Loucy (cell line): ENCODE results near the gene MRPL39.

Experiments
- H2AFZ ChIP-seq: fragments of 200-600 bp; sonication (generic); 2 replicates; pipeline ENCODE4 v1.6.0; 2016; ENCODE audit warnings: antibody characterized with exemption, mild to moderate bottlenecking, low read length, moderate library complexity
- H3F3A ChIP-seq: fragments of 200-600 bp; 2 replicates; pipeline ENCODE4 v1.6.0; 2016; ENCODE audit warnings: antibody characterized with exemption, low read depth, mild to moderate bottlenecking
- H3K27me3 ChIP-seq: fragments of 200-600 bp; sonication (generic); 2 replicates; pipeline ENCODE4 v1.6.1; 2014; ENCODE audit warnings: low read length, mild to moderate bottlenecking; ENCODE audit not compliant: insufficient read depth, poor library complexity, severe bottlenecking
- H3K36me3 ChIP-seq: fragments of 200-600 bp; sonication (generic); 2 replicates; pipeline ENCODE4 v1.6.1; 2016; ENCODE audit warnings: low read length; ENCODE audit not compliant: insufficient read depth
- H3K4me1 ChIP-seq: fragments of 200-600 bp; sonication (generic); 2 replicates; pipeline ENCODE4 v1.5.1; 2014; ENCODE audit warnings: low read length, mild to moderate bottlenecking; ENCODE audit not compliant: insufficient read depth, poor library complexity, severe bottlenecking
- H3K4me2 ChIP-seq: fragments of 200-600 bp; sonication (generic); 2 replicates; pipeline ENCODE4 v1.6.0; 2014; ENCODE audit warnings: antibody characterized with exemption, low read length, low read depth, mild to moderate bottlenecking; ENCODE audit not compliant: poor library complexity, severe bottlenecking
- H3K4me3 ChIP-seq: fragments of 200-600 bp; sonication (generic); 2 replicates; pipeline ENCODE4 v1.5.1; 2014; ENCODE audit warnings: low read length, mild to moderate bottlenecking, mixed read lengths; ENCODE audit not compliant: poor library complexity, severe bottlenecking
- H3K79me2 ChIP-seq: fragments of 200-600 bp; sonication (generic); 2 replicates; pipeline ENCODE4 v1.6.1; 2014; ENCODE audit warnings: low read length; ENCODE audit not compliant: insufficient read depth
- H3K9ac ChIP-seq: fragments of 200-600 bp; sonication (generic); 2 replicates; pipeline ENCODE4 v1.6.0; 2014; ENCODE audit warnings: mild to moderate bottlenecking, low read depth, low read length, moderate library complexity; ENCODE audit not compliant: poor library complexity, severe bottlenecking
- H3K9me2 ChIP-seq: fragments of 200-600 bp; sonication (generic); replicated peaks from 2 replicates; pipeline ENCODE4 v1.6.1; 2016; ENCODE audit warnings: low read depth, low read length, mixed read lengths
- H3K9me3 ChIP-seq: fragments of 200-600 bp; sonication (generic); 2 replicates; pipeline ENCODE4 v1.6.1; 2014; ENCODE audit warnings: mild to moderate bottlenecking, antibody characterized with exemption, low read length, low read depth; ENCODE audit not compliant: insufficient read depth
- H4K20me1 ChIP-seq: fragments of 200-600 bp; sonication (generic); 2 replicates; pipeline ENCODE4 v1.6.0; 2014; ENCODE audit warnings: antibody characterized with exemption, low read length, mild to moderate bottlenecking; ENCODE audit not compliant: insufficient read depth, poor library complexity, severe bottlenecking
- CTCF ChIP-seq: fragments of 200-600 bp; sonication (generic); conservative IDR thresholded peaks from 2 replicates; pipeline ENCODE4 v1.5.1; 2014; ENCODE audit warnings: mild to moderate bottlenecking, antibody characterized with exemption, low read length
- EZH2phosphoT487 ChIP-seq: fragments of 200-600 bp; IDR thresholded peaks from 2 replicates; pipeline ENCODE4 v1.6.1; 2018; ENCODE audit warnings: antibody characterized with exemption, mild to moderate bottlenecking, moderate library complexity, borderline replicate concordance

The MRPL39 gene

GRCh38 chr21:25638660-25639550 is 31.6 kb upstream of the MRPL39 start, which contains the start of gene JAM2:
Gene JAM2 (plus strand): TSS chr21:25639258. CDS start chr21:25639822, 564 bp downstream.
- Histone ChIP-seq H3K4me1 (no peaks in the 10 kb centered on the region), H2AFZ (peak within 1 kb of the TSS; percentile 98), H3K4me2 (peak within 1 kb of the TSS; percentile 65), H3K27me3 (no peaks in the 10 kb centered on the region), H3F3A (no peaks in the 10 kb centered on the region), H3K79me2 (no peaks in the 10 kb centered on the region), H4K20me1 (no peaks in the 10 kb centered on the region), H3K9ac (peak within 1 kb of the TSS; percentile 51), H3K4me3 (peak within 1 kb of the TSS; percentile 77), H3K9me2 (no peaks in the 10 kb centered on the region), H3K9me3 (no peaks in the 10 kb centered on the region), H3K36me3 (no peaks in the 10 kb centered on the region)
- TF ChIP-seq CTCF (no peak), EZH2phosphoT487 (no peak)

DNA sequence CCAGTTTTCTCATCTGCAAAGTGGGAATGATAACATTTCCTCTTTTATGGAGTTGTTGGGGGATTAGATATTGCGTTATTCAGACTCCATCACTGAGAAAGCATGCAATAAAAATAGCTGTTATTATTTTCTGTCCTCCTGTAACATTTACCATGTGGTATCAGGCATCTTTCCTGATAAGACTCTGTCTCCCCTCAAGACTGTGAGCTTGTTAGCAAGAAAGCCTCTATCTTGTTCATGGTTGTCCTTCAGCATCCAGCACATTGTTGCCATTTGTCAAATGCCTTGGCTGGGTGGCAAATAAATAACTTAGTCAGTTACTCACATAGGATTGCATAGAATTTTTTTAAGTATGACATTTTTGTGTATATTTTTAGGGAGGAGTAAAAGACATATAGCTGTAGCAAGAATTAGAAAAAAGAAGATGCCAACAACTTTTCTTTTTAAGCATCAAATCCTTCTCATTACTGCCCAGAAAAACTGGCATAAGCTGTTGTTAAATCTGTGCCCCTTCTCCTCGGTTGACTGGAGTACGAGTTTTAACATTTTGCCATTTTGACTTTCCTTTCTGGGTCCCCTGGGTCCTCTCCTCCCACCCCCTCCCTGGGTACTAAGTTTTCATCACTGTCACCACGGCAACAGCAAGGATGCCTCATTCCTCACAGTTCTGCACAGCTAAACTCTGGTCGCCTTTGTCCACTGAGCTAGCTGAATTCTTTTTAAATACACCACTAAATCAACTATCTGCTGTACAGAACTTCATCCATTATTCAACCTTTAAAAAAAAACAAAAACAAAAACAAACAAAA is 30.8 kb upstream of the MRPL39 start:
- no peaks in the 10 kb centered on the region for H3F3A ChIP-seq
- no peaks in the 10 kb centered on the region for H3K27me3 ChIP-seq
- H3K9me2 ChIP-seq = no peaks in the 10 kb centered on the region
- no peaks in the 10 kb centered on the region for H3K79me2 ChIP-seq
- no peaks in the 10 kb centered on the region for H3K4me1 ChIP-seq
- H3K9ac ChIP-seq = no peak overlapping the region
- H3K36me3 ChIP-seq = no peaks in the 10 kb centered on the region
- H2AFZ ChIP-seq = no peak overlapping the region
- H3K9me3 ChIP-seq = no peaks in the 10 kb centered on the region
- no peak overlapping the region for H3K4me2 ChIP-seq
- TF ChIP-seq EZH2phosphoT487 (no peak), CTCF (no peak)
- H4K20me1 ChIP-seq = no peaks in the 10 kb centered on the region
- no peak overlapping the region for H3K4me3 ChIP-seq

GRCh38 chr21:25636727-25637126 is 29.4 kb upstream of the MRPL39 start:
- Histone ChIP-seq H3K9me3 (no peaks in the 10 kb centered on the region), H3F3A (no peaks in the 10 kb centered on the region), H3K4me1 (no peaks in the 10 kb centered on the region), H3K9me2 (no peaks in the 10 kb centered on the region), H3K36me3 (no peaks in the 10 kb centered on the region), H3K79me2 (no peaks in the 10 kb centered on the region), H3K4me3 (no peak overlapping the region), H4K20me1 (no peaks in the 10 kb centered on the region), H3K27me3 (no peaks in the 10 kb centered on the region), H2AFZ (no peak overlapping the region), H3K9ac (no peak overlapping the region), H3K4me2 (no peak overlapping the region)
- TF ChIP-seq EZH2phosphoT487 = no peak
- no peak for TF ChIP-seq CTCF
